Prostate gland (tissue), 2 donors: Measurements from ENCODE around the gene ALDH16A1.

ENCODE experiments used
- POLR2A ChIP-seq: fragments of 450-650 bp; IDR thresholded peaks from one replicate; pipeline ENCODE4 v1.6.1; 2016; ENCODE audit warnings: antibody characterized with exemption, mild to moderate bottlenecking
- POLR2AphosphoS5 ChIP-seq: sonication (generic); formaldehyde crosslinking; IDR thresholded peaks from one replicate; pipeline ENCODE4 v1.6.1; 2017; ENCODE audit warnings: antibody characterized with exemption
- TF ChIP-seq, protein P1 (sequence below), 4 experiments: fragments of 200-600 bp in 2 of 4; fragments of 450-650 bp in 2 of 4; sonication (generic) in 2 of 4; IDR thresholded peaks; 1 replicate in 3 of 4; 2 replicates in 1 of 4; pipeline ENCODE4 v1.5.1; 2016 to 2019; ENCODE audit warnings: antibody characterized with exemption in 4 of 4, mild to moderate bottlenecking in 2 of 4, moderate library complexity in 2 of 4

DNA sequence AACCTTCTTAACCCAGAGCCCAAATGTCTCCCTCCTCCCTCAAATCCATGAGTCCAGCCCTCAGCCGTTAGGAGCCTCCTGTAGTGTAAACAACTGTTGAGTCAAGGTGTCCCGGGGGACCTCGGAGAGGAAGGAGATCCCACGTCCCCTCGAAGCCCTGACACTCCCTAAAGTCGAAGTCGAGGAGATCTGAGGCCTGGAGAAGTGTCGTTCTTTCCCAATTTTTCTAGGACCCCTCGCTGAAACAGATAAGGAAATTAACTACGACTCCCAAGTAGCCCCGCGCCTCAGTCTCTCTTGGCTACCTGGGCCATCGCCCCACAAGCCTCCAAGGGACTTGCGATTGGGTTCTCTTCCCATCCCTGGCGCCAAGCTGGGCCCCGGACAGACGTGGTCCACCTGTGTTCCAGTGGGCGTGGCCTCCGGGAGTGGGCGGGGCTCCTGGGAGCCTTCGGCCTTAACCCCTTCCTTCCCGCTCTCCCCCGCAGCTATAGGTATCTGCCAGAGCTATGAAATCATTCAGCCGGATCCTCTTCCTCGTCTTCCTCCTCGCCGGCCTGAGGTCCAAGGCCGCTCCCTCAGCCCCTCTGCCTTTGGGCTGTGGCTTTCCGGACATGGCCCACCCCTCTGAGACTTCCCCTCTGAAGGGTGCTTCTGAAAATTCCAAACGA, 27.0 kb upstream of the ALDH16A1 start:
- TF ChIP-seq, protein P1, sequence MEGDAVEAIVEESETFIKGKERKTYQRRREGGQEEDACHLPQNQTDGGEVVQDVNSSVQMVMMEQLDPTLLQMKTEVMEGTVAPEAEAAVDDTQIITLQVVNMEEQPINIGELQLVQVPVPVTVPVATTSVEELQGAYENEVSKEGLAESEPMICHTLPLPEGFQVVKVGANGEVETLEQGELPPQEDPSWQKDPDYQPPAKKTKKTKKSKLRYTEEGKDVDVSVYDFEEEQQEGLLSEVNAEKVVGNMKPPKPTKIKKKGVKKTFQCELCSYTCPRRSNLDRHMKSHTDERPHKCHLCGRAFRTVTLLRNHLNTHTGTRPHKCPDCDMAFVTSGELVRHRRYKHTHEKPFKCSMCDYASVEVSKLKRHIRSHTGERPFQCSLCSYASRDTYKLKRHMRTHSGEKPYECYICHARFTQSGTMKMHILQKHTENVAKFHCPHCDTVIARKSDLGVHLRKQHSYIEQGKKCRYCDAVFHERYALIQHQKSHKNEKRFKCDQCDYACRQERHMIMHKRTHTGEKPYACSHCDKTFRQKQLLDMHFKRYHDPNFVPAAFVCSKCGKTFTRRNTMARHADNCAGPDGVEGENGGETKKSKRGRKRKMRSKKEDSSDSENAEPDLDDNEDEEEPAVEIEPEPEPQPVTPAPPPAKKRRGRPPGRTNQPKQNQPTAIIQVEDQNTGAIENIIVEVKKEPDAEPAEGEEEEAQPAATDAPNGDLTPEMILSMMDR (IDR thresholded peaks at IDR 0.05): no peak
- no peak for TF ChIP-seq POLR2A
- TF ChIP-seq POLR2AphosphoS5: no peak
